GOT3 (cell line): Measurements from ENCODE around the gene CDKN1A.
"Not testable (repeated sequence)": the region's sequence is repeated elsewhere in the genome, so short reads cannot be mapped to it uniquely, and the experiment has no call there.

ENCODE experiments used
- DNase-seq: peaks from one replicate; lab custom pipeline; 2025; ENCODE audit warnings: mixed read lengths; lab: John Stamatoyannopoulos, UW

The CDKN1A gene

GRCh38 chr6:36678488-36679042, at the start of gene CDKN1A:
Gene CDKN1A, plus strand, starts transcription at chr6:36678714. Its CDS starts 5,388 bp downstream, at chr6:36684102.
- peak; percentile 92 for DNase-seq

GRCh38 chr6:36629784-36630183, 48.7 kb upstream of the CDKN1A start:
- no peak for DNase-seq

- no peak for DNase-seq
Observed at GRCh38 chr6:36631326-36632011, 47.0 kb upstream of the CDKN1A start.

GRCh38 chr6:36633370-36633769, 45.1 kb upstream of the CDKN1A start:
- DNase-seq: no peak

GRCh38 chr6:36633915-36634314, 44.6 kb upstream of the CDKN1A start:
- no peak for DNase-seq

GRCh38 chr6:36634317-36635108, 44.0 kb upstream of the CDKN1A start:
- DNase-seq: no peak

- no peak for DNase-seq
Observed at GRCh38 chr6:36636283-36636682, 42.2 kb upstream of the CDKN1A start.

GRCh38 chr6:36636687-36637418, 41.7 kb upstream of the CDKN1A start:
- no peak for DNase-seq

GRCh38 chr6:36638579-36638978, 39.9 kb upstream of the CDKN1A start:
- no peak for DNase-seq

- DNase-seq: no peak
Observed at GRCh38 chr6:36639171-36639808, 39.2 kb upstream of the CDKN1A start.

- no peak for DNase-seq
Observed at GRCh38 chr6:36641543-36641942, 37.0 kb upstream of the CDKN1A start.

GRCh38 chr6:36642913-36643817, 35.3 kb upstream of the CDKN1A start:
- peak; percentile 29 for DNase-seq

- no peak for DNase-seq
Observed at GRCh38 chr6:36643977-36644376, 34.5 kb upstream of the CDKN1A start.

- DNase-seq: no peak
Observed at GRCh38 chr6:36649086-36649485, 29.4 kb upstream of the CDKN1A start.

GRCh38 chr6:36649701-36650484, 28.6 kb upstream of the CDKN1A start:
- DNase-seq: no peak

- no peak for DNase-seq
Observed at GRCh38 chr6:36650848-36651478, 27.6 kb upstream of the CDKN1A start.

- DNase-seq: no peak
Observed at GRCh38 chr6:36651659-36652379, 26.7 kb upstream of the CDKN1A start.

- not testable (repeated sequence) for DNase-seq
Observed at GRCh38 chr6:36654469-36654868, 24.0 kb upstream of the CDKN1A start.
